IMR-90 (cell line): Measurements from ENCODE around the gene NHSL1.

Experiments
- CTCF ChIP-seq: conservative IDR thresholded peaks from 2 replicates; pipeline ENCODE4 v1.5.1; 2012; ENCODE audit warnings: mild to moderate bottlenecking, low read depth, low read length, improper control_type of control experiment
- FOS ChIP-seq: fragments of 150-350 bp; IDR thresholded peaks from 2 replicates; pipeline ENCODE4 v1.6.1; 2016; ENCODE audit warnings: low read depth, low read length
- MXI1 ChIP-seq: IDR thresholded peaks from 2 replicates; pipeline ENCODE4 v1.6.1; 2012; ENCODE audit warnings: low read depth, mild to moderate bottlenecking, low read length, moderate library complexity, borderline replicate concordance
- POLR2A ChIP-seq: IDR thresholded peaks from 2 replicates; pipeline ENCODE4 v1.6.1; 2012; ENCODE audit warnings: mild to moderate bottlenecking, low read depth, low read length
- RAD21 ChIP-seq: IDR thresholded peaks from 2 replicates; pipeline ENCODE4 v1.6.1; 2012; ENCODE audit warnings: low read length, improper control_type of control experiment
- RFX5 ChIP-seq: IDR thresholded peaks from 2 replicates; pipeline ENCODE4 v1.8.0; 2012; ENCODE audit warnings: low read depth, mild to moderate bottlenecking, low read length, moderate library complexity
- USF2 ChIP-seq: fragments of 150-350 bp; IDR thresholded peaks from 2 replicates; pipeline ENCODE4 v1.6.1; 2017; ENCODE audit warnings: mild to moderate bottlenecking, antibody characterized with exemption, low read length, low read depth

DNA sequence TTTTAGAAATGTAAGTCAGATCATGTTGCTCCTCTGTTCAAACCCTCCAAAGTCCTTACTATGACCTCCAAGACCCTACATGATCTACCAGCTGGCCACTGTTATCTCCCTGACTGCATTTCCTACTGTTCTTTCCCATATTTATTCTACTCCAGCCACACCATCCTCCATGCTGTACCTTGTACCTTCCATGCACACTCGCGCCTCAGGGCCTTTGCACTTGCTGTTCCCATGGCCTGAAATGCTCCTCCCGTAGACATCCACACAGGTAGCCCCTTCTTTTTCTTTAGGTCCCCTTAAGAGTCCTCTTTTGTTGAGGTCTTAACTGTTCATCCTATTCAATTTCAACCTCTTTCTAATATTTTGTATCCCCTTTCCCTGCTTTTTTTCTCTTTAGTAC lies 48.3 kb downstream of the NHSL1 start:
- TF ChIP-seq CTCF (no peak), MXI1 (no peak), POLR2A (no peak), FOS (no peak), RFX5 (no peak), USF2 (no peak), RAD21 (no peak)
